HCT116 (cell line): Measurements from ENCODE around the gene RMRP.

ENCODE experiments used
- CTCF ChIP-seq, 3 experiments: fragments of 200-600 bp in 1 of 3; sonication (generic) in 1 of 3; IDR thresholded peaks in 2 of 3; conservative IDR thresholded peaks in 1 of 3; 2 replicates each; pipeline ENCODE4 v1.5.1; 2012 to 2017; ENCODE audit warnings: low read depth in 2 of 3, low read length in 2 of 3, antibody characterized with exemption in 1 of 3, borderline replicate concordance in 1 of 3, control low read depth in 1 of 3, mild to moderate bottlenecking in 1 of 3, mixed read lengths in 1 of 3, mixed run types in 1 of 3, moderate library complexity in 1 of 3; ENCODE audit not compliant: insufficient read depth in 1 of 3
- ELF1 ChIP-seq: IDR thresholded peaks from 2 replicates; pipeline ENCODE4 v1.6.1; 2012; ENCODE audit warnings: low read depth, borderline replicate concordance
- EZH2 ChIP-seq: fragments of 200-600 bp; sonication (generic); IDR thresholded peaks from 2 replicates; pipeline ENCODE4 v1.6.1; 2017; ENCODE audit warnings: antibody characterized with exemption, mixed run types
- POLR2A ChIP-seq: IDR thresholded peaks from 2 replicates; pipeline ENCODE4 v1.7.0; 2011; ENCODE audit warnings: borderline replicate concordance; ENCODE audit not compliant: insufficient read depth, insufficient read length; ENCODE audit errors: extremely low read depth
- POLR2AphosphoS5 ChIP-seq: IDR thresholded peaks from 2 replicates; pipeline ENCODE4 v1.6.1; 2011; ENCODE audit warnings: mild to moderate bottlenecking, low read depth, low read length, moderate library complexity
- RAD21 ChIP-seq: IDR thresholded peaks from 2 replicates; pipeline ENCODE4 v1.6.1; 2012; ENCODE audit warnings: low read depth, mild to moderate bottlenecking
- SIN3A ChIP-seq: IDR thresholded peaks from 2 replicates; pipeline ENCODE4 v1.6.1; 2012; ENCODE audit warnings: low read depth
- SRF ChIP-seq: IDR thresholded peaks from 2 replicates; pipeline ENCODE4 v1.6.1; 2012; ENCODE audit warnings: low read depth
- ZBTB33 ChIP-seq: IDR thresholded peaks from 2 replicates; pipeline ENCODE4 v1.6.1; 2011; ENCODE audit warnings: mild to moderate bottlenecking, low read length, moderate library complexity; ENCODE audit not compliant: insufficient replicate concordance; ENCODE audit errors: extremely low read depth
- ZNF274 ChIP-seq: fragments of 200-500 bp; sonication (Bioruptor generic); IDR thresholded peaks from 2 replicates; pipeline ENCODE4 v1.6.1; 2014; ENCODE audit warnings: mild to moderate bottlenecking, low read depth, low read length, inconsistent platforms
- TF ChIP-seq, protein P1 (sequence below): IDR thresholded peaks from 2 replicates; pipeline ENCODE4 v1.6.1; 2012; ENCODE audit warnings: low read depth
- TF ChIP-seq, protein P2 (sequence below): IDR thresholded peaks from 2 replicates; pipeline ENCODE4 v1.6.1; 2012

DNA sequence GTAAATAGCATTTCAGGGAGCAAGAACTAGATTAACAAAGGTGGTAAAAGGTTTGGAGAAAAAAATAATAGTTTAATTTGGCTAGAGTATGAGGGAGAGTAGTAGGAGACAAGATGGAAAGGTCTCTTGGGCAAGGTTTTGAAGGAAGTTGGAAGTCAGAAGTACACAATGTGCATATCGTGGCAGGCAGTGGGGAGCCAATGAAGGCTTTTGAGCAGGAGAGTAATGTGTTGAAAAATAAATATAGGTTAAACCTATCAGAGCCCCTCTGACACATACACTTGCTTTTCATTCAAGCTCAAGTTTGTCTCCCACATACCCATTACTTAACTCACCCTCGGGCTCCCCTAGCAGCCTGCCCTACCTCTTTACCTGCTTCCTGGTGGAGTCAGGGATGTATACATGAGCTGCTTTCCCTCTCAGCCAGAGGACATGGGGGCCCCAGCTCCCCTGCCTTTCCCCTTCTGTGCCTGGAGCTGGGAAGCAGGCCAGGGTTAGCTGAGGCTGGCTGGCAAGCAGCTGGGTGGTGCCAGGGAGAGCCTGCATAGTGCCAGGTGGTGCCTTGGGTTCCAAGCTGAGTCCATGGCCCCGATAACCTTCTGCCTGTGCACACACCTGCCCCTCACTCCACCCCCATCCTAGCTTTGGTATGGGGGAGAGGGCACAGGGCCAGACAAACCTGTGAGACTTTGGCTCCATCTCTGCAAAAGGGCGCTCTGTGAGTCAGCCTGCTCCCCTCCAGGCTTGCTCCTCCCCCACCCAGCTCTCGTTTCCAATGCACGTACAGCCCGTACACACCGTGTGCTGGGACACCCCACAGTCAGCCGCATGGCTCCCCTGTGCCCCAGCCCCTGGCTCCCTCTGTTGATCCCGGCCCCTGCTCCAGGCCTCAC lies 15.6 kb upstream of the RMRP start, which contains the start of gene CA9:
- no peak for TF ChIP-seq ZBTB33
- TF ChIP-seq CTCF (IDR thresholded peaks at IDR 0.05 in 2 of 3, conservative IDR thresholded peaks at IDR 0.05 in 1 of 3; ENCODE audit: borderline replicate concordance in 1 of 3, insufficient read depth in 1 of 3, low read depth in 2 of 3, low read length in 2 of 3), result no peak
- TF ChIP-seq, protein P1, sequence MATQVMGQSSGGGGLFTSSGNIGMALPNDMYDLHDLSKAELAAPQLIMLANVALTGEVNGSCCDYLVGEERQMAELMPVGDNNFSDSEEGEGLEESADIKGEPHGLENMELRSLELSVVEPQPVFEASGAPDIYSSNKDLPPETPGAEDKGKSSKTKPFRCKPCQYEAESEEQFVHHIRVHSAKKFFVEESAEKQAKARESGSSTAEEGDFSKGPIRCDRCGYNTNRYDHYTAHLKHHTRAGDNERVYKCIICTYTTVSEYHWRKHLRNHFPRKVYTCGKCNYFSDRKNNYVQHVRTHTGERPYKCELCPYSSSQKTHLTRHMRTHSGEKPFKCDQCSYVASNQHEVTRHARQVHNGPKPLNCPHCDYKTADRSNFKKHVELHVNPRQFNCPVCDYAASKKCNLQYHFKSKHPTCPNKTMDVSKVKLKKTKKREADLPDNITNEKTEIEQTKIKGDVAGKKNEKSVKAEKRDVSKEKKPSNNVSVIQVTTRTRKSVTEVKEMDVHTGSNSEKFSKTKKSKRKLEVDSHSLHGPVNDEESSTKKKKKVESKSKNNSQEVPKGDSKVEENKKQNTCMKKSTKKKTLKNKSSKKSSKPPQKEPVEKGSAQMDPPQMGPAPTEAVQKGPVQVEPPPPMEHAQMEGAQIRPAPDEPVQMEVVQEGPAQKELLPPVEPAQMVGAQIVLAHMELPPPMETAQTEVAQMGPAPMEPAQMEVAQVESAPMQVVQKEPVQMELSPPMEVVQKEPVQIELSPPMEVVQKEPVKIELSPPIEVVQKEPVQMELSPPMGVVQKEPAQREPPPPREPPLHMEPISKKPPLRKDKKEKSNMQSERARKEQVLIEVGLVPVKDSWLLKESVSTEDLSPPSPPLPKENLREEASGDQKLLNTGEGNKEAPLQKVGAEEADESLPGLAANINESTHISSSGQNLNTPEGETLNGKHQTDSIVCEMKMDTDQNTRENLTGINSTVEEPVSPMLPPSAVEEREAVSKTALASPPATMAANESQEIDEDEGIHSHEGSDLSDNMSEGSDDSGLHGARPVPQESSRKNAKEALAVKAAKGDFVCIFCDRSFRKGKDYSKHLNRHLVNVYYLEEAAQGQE, result no peak
- TF ChIP-seq EZH2, result no peak
- TF ChIP-seq RAD21, result no peak
- no peak for TF ChIP-seq ZNF274
- no peak for TF ChIP-seq POLR2A
- no peak for TF ChIP-seq ELF1
- TF ChIP-seq, protein P2, sequence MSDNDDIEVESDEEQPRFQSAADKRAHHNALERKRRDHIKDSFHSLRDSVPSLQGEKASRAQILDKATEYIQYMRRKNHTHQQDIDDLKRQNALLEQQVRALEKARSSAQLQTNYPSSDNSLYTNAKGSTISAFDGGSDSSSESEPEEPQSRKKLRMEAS, result no peak
- no peak for TF ChIP-seq SIN3A
- TF ChIP-seq POLR2AphosphoS5, result no peak
- TF ChIP-seq SRF, result no peak
